Measurements from ENCODE around the gene UGT1A10. TPM values are rescaled to one million over a fixed set of nuclear protein-coding genes. Genes with fewer than 3 reads are reported as not detected.
"Not testable (repeated sequence)": the region's sequence is repeated elsewhere in the genome, so short reads cannot be mapped to it uniquely, and the experiment has no call there.

UGT1A10 gene
- total RNA-seq, 2 donors from 2014 or later = 0.41 TPM; not detected in 1

DNA sequence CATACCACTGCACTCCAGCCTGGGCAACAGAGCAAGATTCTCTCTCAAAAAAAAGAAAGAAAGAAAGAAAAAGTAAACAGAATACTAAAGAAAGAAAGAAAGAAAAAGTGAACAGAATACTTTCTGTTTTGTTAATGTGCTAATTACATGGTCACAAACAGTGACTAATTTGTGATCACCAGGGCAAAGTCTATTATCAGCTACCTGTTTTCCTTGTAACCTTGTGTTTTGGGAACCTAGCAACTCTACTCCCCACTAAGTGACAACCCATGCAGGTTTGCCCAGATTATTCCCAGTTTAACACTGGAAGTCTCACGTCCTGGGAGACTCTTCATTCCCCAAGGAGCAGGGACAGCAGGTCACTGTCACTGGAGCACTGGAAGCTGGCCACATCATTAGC, 18.8 kb downstream of the UGT1A10 start:
- ATAC-seq (ENCODE audit: insufficient number of reproducible peaks, low FRiP score, low read depth) = no peak
- no peak for TF ChIP-seq CTCF (IDR thresholded peaks at IDR 0.05)
- no peaks in the 10 kb centered on the region for H3K36me3 ChIP-seq

DNA sequence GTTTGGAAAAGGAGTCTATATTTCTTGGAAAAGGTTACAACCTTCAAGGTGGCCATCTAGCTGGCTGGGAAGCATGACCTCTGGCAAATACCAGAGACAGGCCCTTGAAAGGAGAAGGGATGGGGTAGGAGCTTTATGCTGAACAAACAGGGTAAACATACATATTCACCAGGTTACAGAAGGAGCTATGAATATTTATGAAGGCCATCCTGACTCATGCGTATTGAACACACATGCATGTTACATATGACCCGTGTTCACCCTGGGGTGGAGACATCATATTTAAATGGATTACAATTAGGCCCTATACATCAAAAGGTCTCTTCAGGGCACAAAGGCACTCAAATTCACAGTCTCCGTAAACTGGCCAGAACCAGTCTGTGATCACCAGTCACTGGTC, 19.7 kb downstream of the UGT1A10 start:
- ATAC-seq (ENCODE audit: insufficient number of reproducible peaks, low FRiP score, low read depth); H3K9me3 ChIP-seq; DNase-seq (ENCODE audit: low spot score); H3K4me3 ChIP-seq; H3K27me3 ChIP-seq (replicated peaks; ENCODE audit: insufficient read depth); H3K36me3 ChIP-seq; H3K4me1 ChIP-seq (ENCODE audit: control insufficient read depth in 1 of 2, low read depth in 2 of 2); H3K27ac ChIP-seq: not testable (repeated sequence)

More for the DNA sequence above, 18.8 kb downstream of the UGT1A10 start:
- Histone ChIP-seq H3K27me3 (replicated peaks; ENCODE audit: insufficient read depth) (no peaks in the 10 kb centered on the region), H3K27ac (no peak overlapping the region), H3K4me1 (ENCODE audit: control insufficient read depth in 1 of 2, low read depth in 2 of 2) (no peaks in the 10 kb centered on the region), H3K4me3 (no peak overlapping the region), H3K9me3 (no peaks in the 10 kb centered on the region)
- no peak for DNase-seq (ENCODE audit: low spot score)

DNA sequence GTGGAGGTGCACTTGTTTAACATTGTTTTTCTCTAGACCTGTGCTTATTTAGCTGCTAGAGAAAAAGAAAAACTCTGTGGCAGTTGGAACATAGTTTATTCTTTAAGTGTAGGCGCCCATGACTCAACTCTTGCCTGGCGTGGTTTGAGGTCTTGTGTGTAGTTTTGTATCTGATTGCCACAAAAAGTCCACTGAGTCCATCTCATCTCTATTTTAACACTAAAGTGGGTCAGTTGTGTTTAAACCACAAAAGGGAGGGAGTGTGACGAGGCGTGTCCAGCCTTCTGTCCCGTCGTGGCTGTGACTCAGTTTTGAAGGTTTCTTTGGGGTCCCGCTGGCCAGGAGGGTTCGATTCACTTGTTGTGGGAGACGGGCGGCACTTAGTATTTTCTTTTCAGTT, 20.2 kb downstream of the UGT1A10 start:
- TF ChIP-seq CTCF (IDR thresholded peaks at IDR 0.05) = no peak
- DNase-seq (ENCODE audit: low spot score) (no peak), ATAC-seq (ENCODE audit: insufficient number of reproducible peaks, low FRiP score, low read depth) (no peak)
- H3K36me3 ChIP-seq = no peaks in the 10 kb centered on the region
- H3K4me3 ChIP-seq = no peak overlapping the region
- H3K9me3 ChIP-seq = no peaks in the 10 kb centered on the region
- H3K27ac ChIP-seq = no peak overlapping the region
- H3K27me3 ChIP-seq (replicated peaks; ENCODE audit: insufficient read depth) = no peaks in the 10 kb centered on the region
- H3K4me1 ChIP-seq (ENCODE audit: control insufficient read depth in 1 of 2, low read depth in 2 of 2) = no peaks in the 10 kb centered on the region

- Histone ChIP-seq H3K4me3 (no peak overlapping the region), H3K36me3 (no peaks in the 10 kb centered on the region), H3K9me3 (no peaks in the 10 kb centered on the region), H3K4me1 (ENCODE audit: control insufficient read depth in 1 of 2, low read depth in 2 of 2) (no peaks in the 10 kb centered on the region), H3K27me3 (replicated peaks; ENCODE audit: insufficient read depth) (no peaks in the 10 kb centered on the region), H3K27ac (no peak overlapping the region)
- TF ChIP-seq CTCF (IDR thresholded peaks at IDR 0.05) = no peak
- no peak for DNase-seq (ENCODE audit: low spot score)
- ATAC-seq (ENCODE audit: insufficient number of reproducible peaks, low FRiP score, low read depth) = no peak
Measured at GRCh38 chr2:233658610-233659009, 22.4 kb downstream of the UGT1A10 start.

GRCh38 chr2:233663911-233664310, 27.7 kb downstream of the UGT1A10 start:
- Histone ChIP-seq H3K4me1 (ENCODE audit: control insufficient read depth in 1 of 2, low read depth in 2 of 2) (no peaks in the 10 kb centered on the region), H3K36me3 (no peaks in the 10 kb centered on the region), H3K9me3 (no peaks in the 10 kb centered on the region), H3K27ac (no peak overlapping the region), H3K4me3 (no peak overlapping the region), H3K27me3 (replicated peaks; ENCODE audit: insufficient read depth) (no peaks in the 10 kb centered on the region)
- no peak for TF ChIP-seq CTCF (IDR thresholded peaks at IDR 0.05)
- DNase-seq (ENCODE audit: low spot score) = no peak
- ATAC-seq (ENCODE audit: insufficient number of reproducible peaks, low FRiP score, low read depth) = no peak

DNA sequence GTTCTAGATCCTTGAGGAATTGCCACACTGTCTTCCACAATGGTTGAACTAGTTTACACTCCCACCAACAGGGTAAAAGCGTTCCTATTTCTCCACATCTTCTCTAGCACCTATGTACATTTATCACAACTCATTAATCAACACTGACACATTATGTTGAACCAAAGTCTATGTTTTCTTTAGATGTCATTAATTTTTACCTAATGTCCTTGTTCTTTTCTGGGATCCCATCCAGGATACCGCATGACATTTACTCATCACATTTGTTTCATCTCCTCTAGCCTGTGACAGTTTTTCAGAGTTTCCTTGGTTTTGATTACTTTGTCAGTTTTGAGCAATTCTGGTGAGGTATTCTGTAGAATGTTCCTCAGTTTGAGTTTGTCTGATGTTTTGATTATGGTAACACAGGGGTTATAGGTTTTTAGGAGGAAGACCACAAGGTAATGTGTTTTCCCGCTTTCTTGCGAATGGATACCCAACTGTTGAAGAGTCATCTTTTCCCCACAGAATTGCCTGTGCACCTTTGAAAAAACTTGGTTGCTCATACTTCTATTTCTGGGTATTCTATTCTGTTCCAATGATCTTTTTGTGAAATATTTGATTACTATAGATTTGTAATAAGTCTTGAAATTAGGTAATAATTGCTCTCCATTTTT, 32.5 kb downstream of the UGT1A10 start:
- H3K9me3 ChIP-seq = no peaks in the 10 kb centered on the region
- no peak overlapping the region for H3K27ac ChIP-seq
- H3K36me3 ChIP-seq = no peaks in the 10 kb centered on the region
- H3K4me3 ChIP-seq = no peak overlapping the region
- DNase-seq (ENCODE audit: low spot score) = no peak
- H3K4me1 ChIP-seq (ENCODE audit: control insufficient read depth in 1 of 2, low read depth in 2 of 2) = no peaks in the 10 kb centered on the region
- ATAC-seq (ENCODE audit: insufficient number of reproducible peaks, low FRiP score, low read depth) = no peak
- TF ChIP-seq CTCF (IDR thresholded peaks at IDR 0.05) = no peak
- no peaks in the 10 kb centered on the region for H3K27me3 ChIP-seq (replicated peaks; ENCODE audit: insufficient read depth)
